Measurements from ENCODE around the gene REC8.

REC8 gene

DNA sequence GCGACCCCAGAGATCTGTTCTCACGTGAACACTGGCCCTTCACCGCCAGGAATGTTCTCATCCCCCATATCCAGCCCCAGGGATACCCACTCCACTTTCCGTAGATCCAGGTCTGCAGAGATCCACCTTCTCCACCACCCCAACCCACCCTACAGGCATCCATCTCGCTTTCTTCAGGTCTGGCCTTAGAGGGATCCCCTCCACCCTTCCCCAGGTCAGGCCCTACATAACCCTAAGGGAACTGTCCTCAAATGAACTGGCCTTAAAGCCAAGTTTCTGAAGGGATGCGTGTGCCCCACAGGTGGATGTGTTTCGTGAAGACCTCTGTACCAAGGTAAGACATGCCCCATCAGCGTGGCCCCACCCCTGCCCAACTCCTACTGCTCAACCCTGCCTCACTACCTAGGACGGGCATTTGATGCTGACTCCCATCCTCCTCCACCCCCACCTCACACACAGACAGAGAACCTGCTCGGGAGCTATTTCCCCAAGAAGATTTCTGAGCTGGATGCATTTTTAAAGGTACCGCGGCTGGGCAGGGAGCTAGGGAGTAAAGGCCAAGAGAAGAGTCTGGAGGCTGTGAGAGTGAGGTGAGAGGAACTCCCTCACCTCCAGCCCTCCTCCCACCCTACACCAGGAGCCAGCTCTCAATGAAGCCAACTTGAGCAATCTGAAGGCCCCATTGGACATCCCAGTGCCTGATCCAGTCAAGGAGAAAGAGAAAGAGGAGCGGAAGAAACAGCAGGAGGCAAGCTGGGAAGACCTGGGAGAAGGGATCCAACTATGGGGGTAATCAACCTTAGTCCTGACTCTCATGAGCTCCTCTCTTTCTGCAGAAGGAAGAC, 35.0 kb upstream of the REC8 start:
- Mint-ChIP-seq H3K27ac (peak overlapping the region; percentile 73), H3K36me3 (ENCODE audit: low read depth) (peaks cover 25% of the 10 kb centered on the region), H3K4me3 (peak overlapping the region; percentile 83), H3K27me3 (ENCODE audit: low read depth, poor library complexity) (peaks cover 18% of the 10 kb centered on the region), H3K4me1 (peaks cover 61% of the 10 kb centered on the region), H3K9me3 (no peaks in the 10 kb centered on the region)
- no peak for DNase-seq
- TF ChIP-seq CTCF (IDR thresholded peaks at IDR 0.05), result no peak

GRCh38 chr14:24137529-24138395, 34.1 kb upstream of the REC8 start:
- DNase-seq, result no peak
- Mint-ChIP-seq H3K27ac (no peak overlapping the region), H3K9me3 (no peaks in the 10 kb centered on the region), H3K4me3 (peak overlapping the region; percentile 83), H3K36me3 (ENCODE audit: low read depth) (peaks cover 25% of the 10 kb centered on the region), H3K27me3 (ENCODE audit: low read depth, poor library complexity) (peaks cover 18% of the 10 kb centered on the region), H3K4me1 (peaks cover 57% of the 10 kb centered on the region)
- TF ChIP-seq CTCF (IDR thresholded peaks at IDR 0.05), result no peak

DNA sequence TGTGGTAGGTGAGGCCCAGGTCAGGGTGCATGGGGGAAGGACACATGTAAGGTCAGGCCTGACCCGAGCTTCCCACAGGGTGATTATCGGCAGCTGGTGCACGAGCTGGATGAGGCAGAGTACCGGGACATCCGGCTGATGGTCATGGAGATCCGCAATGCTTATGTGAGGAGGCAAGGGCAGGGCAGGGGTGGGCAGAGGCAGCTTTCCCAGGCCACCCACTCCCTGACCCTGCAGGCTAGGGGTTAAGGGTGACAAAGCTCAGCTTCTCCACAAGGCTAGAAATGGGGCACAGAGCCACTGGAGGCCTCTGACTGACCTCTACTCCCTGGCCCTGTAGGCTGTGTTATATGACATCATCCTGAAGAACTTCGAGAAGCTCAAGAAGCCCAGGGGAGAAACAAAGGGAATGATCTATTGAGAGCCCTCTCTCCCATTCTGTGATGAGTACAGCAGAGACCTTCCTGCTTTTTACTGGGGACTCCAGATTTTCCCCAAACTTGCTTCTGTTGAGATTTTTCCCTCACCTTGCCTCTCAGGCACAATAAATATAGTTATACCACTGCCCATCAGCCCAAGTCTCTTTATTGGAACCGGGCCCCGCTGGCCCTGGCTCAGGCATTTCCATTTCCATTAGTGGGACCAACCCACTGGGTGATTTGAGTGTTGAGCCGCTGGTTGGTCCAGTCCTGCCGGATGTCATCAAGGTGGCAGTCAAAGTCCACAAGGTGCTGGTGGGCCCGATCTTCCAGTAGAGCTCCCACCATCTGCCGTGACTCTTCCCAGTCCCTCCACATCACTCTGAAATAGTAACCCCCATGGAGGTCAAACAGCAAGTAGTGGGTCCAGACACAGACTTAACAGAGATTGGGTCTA, 33.2 kb upstream of the REC8 start:
- H3K36me3 Mint-ChIP-seq (ENCODE audit: low read depth), result peaks cover 25% of the 10 kb centered on the region
- H3K9me3 Mint-ChIP-seq, result no peaks in the 10 kb centered on the region
- TF ChIP-seq CTCF (IDR thresholded peaks at IDR 0.05), result no peak
- no peak for DNase-seq
- H3K27me3 Mint-ChIP-seq (ENCODE audit: low read depth, poor library complexity), result peaks cover 18% of the 10 kb centered on the region
- H3K4me1 Mint-ChIP-seq, result peaks cover 55% of the 10 kb centered on the region
- no peak overlapping the region for H3K27ac Mint-ChIP-seq
- H3K4me3 Mint-ChIP-seq, result peak overlapping the region; percentile 95

DNA sequence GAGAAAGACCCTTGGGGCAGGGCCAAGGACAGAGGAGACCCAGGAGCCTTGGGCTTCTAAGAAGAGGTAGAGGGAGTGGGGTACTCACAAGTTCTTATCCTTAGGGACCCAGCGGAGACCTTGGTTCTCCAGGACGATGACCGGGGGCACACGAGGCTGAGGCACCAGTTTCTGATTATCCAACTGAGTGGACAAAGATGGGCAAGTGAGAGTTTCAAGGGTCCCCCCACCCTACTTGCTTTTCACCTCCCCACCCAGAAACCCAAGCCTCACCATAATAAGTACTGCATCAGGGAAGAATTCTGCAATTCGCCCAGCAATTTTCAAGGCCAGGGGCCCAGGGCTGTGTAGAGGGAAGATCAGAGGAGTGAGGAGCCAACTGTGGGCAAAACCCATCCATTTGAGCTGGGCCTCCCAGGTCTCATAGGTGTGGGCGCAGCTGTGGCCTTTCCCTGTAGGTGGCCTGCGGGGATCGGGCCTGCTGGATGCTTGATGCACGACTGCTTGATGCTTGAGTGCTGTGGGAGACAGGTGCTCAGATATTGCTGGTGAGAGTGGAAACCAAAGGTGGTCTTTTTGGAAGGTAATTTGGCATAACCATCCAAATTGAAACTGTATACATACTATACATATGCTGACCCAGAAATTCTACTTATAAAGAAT, 32.5 kb upstream of the REC8 start:
- Mint-ChIP-seq H3K4me1 (peaks cover 58% of the 10 kb centered on the region), H3K9me3 (no peaks in the 10 kb centered on the region), H3K4me3 (peak overlapping the region; percentile 95), H3K27me3 (ENCODE audit: low read depth, poor library complexity) (peaks cover 18% of the 10 kb centered on the region), H3K27ac (no peak overlapping the region), H3K36me3 (ENCODE audit: low read depth) (peaks cover 30% of the 10 kb centered on the region)
- no peak for TF ChIP-seq CTCF (IDR thresholded peaks at IDR 0.05)
- DNase-seq, result no peak

Data from nephron progenitor cell (in vitro differentiated cells).